Gastrocnemius medialis (tissue), 4 donors: ENCODE data around the gene C1QTNF3. TPM values are rescaled to one million over a fixed set of nuclear protein-coding genes. Genes with fewer than 3 reads are reported as not detected.

Experiments used
- ATAC-seq, 2 donors: fragments of 150-250 bp; one replicate each; pipeline ENCODE4 v1.9.1; 2016
- DNase-seq, 2 donors: peaks; one replicate each; pipeline ENCODE4 v3.0.0-alpha.2; 2019
- H3K27ac ChIP-seq, 4 donors: fragments of 200-600 bp; sonication (generic); 1 replicate in 1 of 4; 2 replicates in 3 of 4; pipeline ENCODE4 v1.5.1; 2016 to 2018; ENCODE audit warnings: mild to moderate bottlenecking in 2 of 4, moderate library complexity in 1 of 4
- H3K27me3 ChIP-seq, 3 donors: fragments of 200-600 bp; sonication (generic) in 2 of 3; 1 replicate in 1 of 3; 2 replicates in 2 of 3; pipeline versions ENCODE4 v1.5.1 to v1.6.0; 2016 to 2019; ENCODE audit warnings: mild to moderate bottlenecking in 1 of 3, moderate library complexity in 1 of 3
- H3K36me3 ChIP-seq, 2 donors: fragments of 200-600 bp; sonication (generic) in 1 of 2; one replicate each; pipeline ENCODE4 v1.5.1; 2017 to 2018
- H3K4me1 ChIP-seq, 2 donors: fragments of 200-600 bp; sonication (generic) in 1 of 2; one replicate each; pipeline ENCODE4 v1.5.1; 2016 to 2017; ENCODE audit warnings: mild to moderate bottlenecking in 2 of 2
- H3K4me3 ChIP-seq, 4 donors: fragments of 200-600 bp; sonication (generic) in 3 of 4; 1 replicate in 1 of 4; 2 replicates in 3 of 4; pipeline ENCODE4 v1.5.1; 2016 to 2019; ENCODE audit warnings: mild to moderate bottlenecking in 2 of 4
- H3K9me3 ChIP-seq, 3 donors: fragments of 200-600 bp; sonication (generic) in 2 of 3; 1 replicate in 1 of 3; 2 replicates in 2 of 3; pipeline ENCODE4 v1.5.1; 2016 to 2019
- POLR2A ChIP-seq, 2 donors: fragments of 450-650 bp; IDR thresholded peaks; one replicate each; pipeline ENCODE4 v1.6.1; 2017; ENCODE audit warnings: antibody characterized with exemption in 2 of 2, mild to moderate bottlenecking in 2 of 2, moderate library complexity in 2 of 2
- in situ Hi-C, 4 donors: fragments of 200-750 bp; cut with MboI; loops; one replicate each; pipeline versions ENCODE4 v1.15.0 to v1.8.0; 2017; ENCODE audit warnings: low sequenced_read_pairs in 4 of 4
- intact Hi-C: fragments of 100-400 bp; cut with DNase I; formaldehyde crosslinking; loops from one replicate; pipeline ENCODE4 v1.15.1; 2023; ENCODE audit warnings: low total_unique reads
- total RNA-seq, 4 donors: library from RNA; depleted of rRNA; stranded (reverse); fragments of >200 nt; gene quantifications; one replicate each; pipeline versions ENCODE4 v1.1.0 to v1.2.3, GENCODE V29; 2016
- TF ChIP-seq, protein P1 (sequence below), 5 experiments: fragments of 450-650 bp in 3 of 5; fragments of 200-600 bp in 2 of 5; sonication (generic) in 2 of 5; IDR thresholded peaks in 4 of 5; conservative IDR thresholded peaks in 1 of 5; 1 replicate in 4 of 5; 2 replicates in 1 of 5; pipeline ENCODE4 v1.5.1; 2016 to 2019; ENCODE audit warnings: antibody characterized with exemption in 5 of 5, mild to moderate bottlenecking in 3 of 5, moderate library complexity in 3 of 5

The C1QTNF3 gene
- total RNA-seq, 4 donors from 2014 or later: 0.33 to 1.00 TPM; not detected in 2

DNA sequence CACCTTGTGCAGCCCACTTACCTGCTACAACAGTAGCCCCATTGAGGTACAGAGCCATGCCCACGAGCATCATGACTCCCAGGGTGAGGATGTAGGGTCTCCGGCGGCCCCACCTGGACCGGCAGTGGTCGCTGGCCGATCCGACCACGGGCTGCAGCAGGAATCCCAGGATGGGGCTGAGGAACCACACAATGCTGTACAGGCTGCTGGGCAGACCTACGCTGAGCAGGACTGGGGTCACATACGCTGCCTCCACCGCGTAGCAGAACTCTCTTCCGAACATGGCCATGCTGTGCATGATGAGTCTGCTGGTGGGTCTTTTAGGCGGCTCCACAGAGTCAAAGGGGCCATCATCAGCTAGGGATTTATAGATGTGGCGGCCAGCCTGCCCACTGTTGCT, 58.8 kb downstream of the C1QTNF3 start:
- TF ChIP-seq POLR2A (IDR thresholded peaks at IDR 0.05): no peak
- TF ChIP-seq, protein P1, sequence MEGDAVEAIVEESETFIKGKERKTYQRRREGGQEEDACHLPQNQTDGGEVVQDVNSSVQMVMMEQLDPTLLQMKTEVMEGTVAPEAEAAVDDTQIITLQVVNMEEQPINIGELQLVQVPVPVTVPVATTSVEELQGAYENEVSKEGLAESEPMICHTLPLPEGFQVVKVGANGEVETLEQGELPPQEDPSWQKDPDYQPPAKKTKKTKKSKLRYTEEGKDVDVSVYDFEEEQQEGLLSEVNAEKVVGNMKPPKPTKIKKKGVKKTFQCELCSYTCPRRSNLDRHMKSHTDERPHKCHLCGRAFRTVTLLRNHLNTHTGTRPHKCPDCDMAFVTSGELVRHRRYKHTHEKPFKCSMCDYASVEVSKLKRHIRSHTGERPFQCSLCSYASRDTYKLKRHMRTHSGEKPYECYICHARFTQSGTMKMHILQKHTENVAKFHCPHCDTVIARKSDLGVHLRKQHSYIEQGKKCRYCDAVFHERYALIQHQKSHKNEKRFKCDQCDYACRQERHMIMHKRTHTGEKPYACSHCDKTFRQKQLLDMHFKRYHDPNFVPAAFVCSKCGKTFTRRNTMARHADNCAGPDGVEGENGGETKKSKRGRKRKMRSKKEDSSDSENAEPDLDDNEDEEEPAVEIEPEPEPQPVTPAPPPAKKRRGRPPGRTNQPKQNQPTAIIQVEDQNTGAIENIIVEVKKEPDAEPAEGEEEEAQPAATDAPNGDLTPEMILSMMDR (IDR thresholded peaks at IDR 0.05 in 4 of 5, conservative IDR thresholded peaks at IDR 0.05 in 1 of 5): no peak
- Histone ChIP-seq H3K27me3 (no peaks in the 10 kb centered on the region), H3K4me3 (no peak overlapping the region), H3K9me3 (no peaks in the 10 kb centered on the region), H3K36me3 (peaks cover 0 to 25% of the 10 kb centered on the region in 2 donors), H3K27ac (no peak overlapping the region), H3K4me1 (no peaks in the 10 kb centered on the region)
- intact Hi-C loops: no loop called here
- in situ Hi-C loops: loop anchor here in 2 of 4 donors (25.0 kb wide), 1 partner anchor 478 kb away; no protein-coding TSS in a partner anchor
- DNase-seq (no peak), ATAC-seq (no peak)

DNA sequence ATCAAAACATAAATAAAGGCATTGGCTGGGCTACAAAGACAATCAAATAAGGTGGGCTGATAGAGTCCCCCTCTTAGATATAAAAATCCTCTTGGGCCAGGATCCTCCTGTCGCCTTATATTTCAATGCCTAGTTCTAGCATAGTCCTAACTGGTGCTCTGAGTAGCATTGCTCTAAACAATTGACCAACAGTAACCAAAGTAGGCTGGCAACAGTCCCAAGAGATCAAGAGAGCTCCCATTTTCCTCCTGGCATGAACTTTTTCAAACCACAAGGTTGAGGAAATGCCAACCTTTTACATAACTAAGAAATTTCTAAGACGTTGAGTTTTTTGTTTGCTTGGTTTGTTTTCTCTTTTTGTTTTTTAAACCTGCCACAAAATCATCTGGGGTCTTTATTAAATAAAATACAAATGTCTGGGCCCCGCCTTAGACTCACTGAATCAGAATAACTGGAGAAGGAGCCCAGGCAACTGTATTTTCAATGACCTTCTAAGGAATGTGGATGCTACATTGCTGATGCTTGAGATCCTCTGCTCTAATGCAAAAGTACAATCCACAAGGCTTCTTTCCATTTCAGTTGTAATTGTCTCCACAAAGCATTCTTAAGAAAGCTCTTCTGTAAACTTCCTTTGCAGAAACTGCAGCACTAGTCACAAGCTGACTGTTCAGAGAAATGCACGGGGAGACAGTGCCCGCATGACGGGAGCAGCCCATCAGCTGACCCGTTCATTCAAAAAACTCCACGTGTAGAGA, 61.4 kb downstream of the C1QTNF3 start:
- no peak for ATAC-seq
- no peak for TF ChIP-seq POLR2A (IDR thresholded peaks at IDR 0.05)
- TF ChIP-seq, protein P1 (IDR thresholded peaks at IDR 0.05 in 4 of 5, conservative IDR thresholded peaks at IDR 0.05 in 1 of 5): no peak
- Histone ChIP-seq H3K9me3 (no peaks in the 10 kb centered on the region), H3K27ac (no peak overlapping the region), H3K4me3 (no peak overlapping the region), H3K27me3 (no peaks in the 10 kb centered on the region), H3K4me1 (no peaks in the 10 kb centered on the region), H3K36me3 (no peaks in the 10 kb centered on the region)
- DNase-seq: no peak
- intact Hi-C loops: no loop called here
- in situ Hi-C loops: loop anchor here in 2 of 4 donors (25.0 kb wide), 1 partner anchor 481 kb away; no protein-coding TSS in a partner anchor

DNA sequence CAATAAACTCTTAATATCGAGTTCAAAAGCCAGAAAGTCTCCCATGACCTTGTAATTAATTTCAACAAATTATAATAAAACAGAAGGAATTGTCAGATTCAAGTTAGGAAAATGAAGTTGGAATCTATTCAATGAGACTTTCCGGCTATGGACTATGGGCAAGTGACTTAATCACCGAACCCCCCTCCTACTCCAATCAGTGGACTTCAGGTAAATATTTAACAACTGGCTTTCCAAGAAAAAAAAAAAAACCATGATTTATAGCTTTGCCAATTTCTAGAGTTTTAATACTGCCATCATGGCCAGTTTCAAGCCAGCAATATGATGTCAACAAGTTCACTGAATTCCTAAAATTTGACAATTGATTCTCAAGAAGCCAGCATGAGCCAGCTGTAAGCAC, 63.0 kb downstream of the C1QTNF3 start:
- Histone ChIP-seq H3K36me3 (no peaks in the 10 kb centered on the region), H3K4me3 (no peak overlapping the region), H3K27ac (no peak overlapping the region), H3K9me3 (no peaks in the 10 kb centered on the region), H3K4me1 (no peaks in the 10 kb centered on the region), H3K27me3 (no peaks in the 10 kb centered on the region)
- intact Hi-C loops (no loop called here), in situ Hi-C loops (loop anchor here in 2 of 4 donors (25.0 kb wide), 1 partner anchor 482 kb away; no protein-coding TSS in a partner anchor)
- TF ChIP-seq, protein P1 (IDR thresholded peaks at IDR 0.05 in 4 of 5, conservative IDR thresholded peaks at IDR 0.05 in 1 of 5): no peak
- ATAC-seq: no peak
- DNase-seq: no peak

DNA sequence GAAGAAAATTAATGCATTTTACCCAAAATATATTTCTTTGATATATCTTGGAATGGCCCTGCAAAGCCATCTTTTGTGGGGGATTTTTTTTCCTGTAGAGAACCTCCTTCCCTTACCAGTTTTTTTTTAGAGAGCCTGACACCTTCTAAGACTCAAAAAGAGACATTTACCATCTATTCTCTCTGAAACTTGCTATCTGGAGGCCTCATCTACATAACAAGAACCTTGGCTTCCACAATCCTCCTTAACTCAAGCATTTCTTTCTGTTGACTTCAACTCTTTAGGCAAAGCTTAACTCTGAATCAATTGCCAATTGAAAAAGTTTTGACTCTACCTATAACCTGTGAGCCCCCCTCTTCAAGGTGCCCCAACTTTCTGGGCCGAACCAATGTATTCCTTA, 64.7 kb downstream of the C1QTNF3 start:
- DNase-seq (no peak), ATAC-seq (no peak)
- no peak for TF ChIP-seq POLR2A (IDR thresholded peaks at IDR 0.05)
- TF ChIP-seq, protein P1 (IDR thresholded peaks at IDR 0.05 in 4 of 5, conservative IDR thresholded peaks at IDR 0.05 in 1 of 5): no peak
- Histone ChIP-seq H3K36me3 (no peaks in the 10 kb centered on the region), H3K27ac (no peak overlapping the region), H3K27me3 (no peaks in the 10 kb centered on the region), H3K9me3 (no peaks in the 10 kb centered on the region), H3K4me1 (no peaks in the 10 kb centered on the region), H3K4me3 (no peak overlapping the region)
- in situ Hi-C loops: loop anchor here in 2 of 4 donors (25.0 kb wide), 1 partner anchor 484 kb away; no protein-coding TSS in a partner anchor
- intact Hi-C loops: no loop called here
